HepG2 (cell line): Measurements from ENCODE around the gene ARHGAP21. TPM values are rescaled to one million over a fixed set of nuclear protein-coding genes. Genes with fewer than 3 reads are reported as not detected.

Experiments
- AKNA ChIP-seq: sonication (generic); formaldehyde crosslinking; IDR thresholded peaks from 2 replicates; pipeline ENCODE4 v1.4.0; 2020; ENCODE audit warnings: missing genetic modification reagents, borderline replicate concordance
- FLYWCH1 ChIP-seq: sonication (generic); formaldehyde crosslinking; IDR thresholded peaks from 2 replicates; pipeline ENCODE4 v1.8.1; 2023; ENCODE audit warnings: mild to moderate bottlenecking, missing genetic modification reagents
- NFAT5 ChIP-seq: sonication (generic); formaldehyde crosslinking; IDR thresholded peaks from 2 replicates; pipeline ENCODE4 v1.4.0; 2020; ENCODE audit warnings: missing genetic modification reagents
- SMC3 ChIP-seq: IDR thresholded peaks from 2 replicates; pipeline ENCODE4 v1.6.1; 2011; ENCODE audit warnings: low read length, improper control_type of control experiment
- SP1 ChIP-seq, 2 experiments: fragments of 450-650 bp in 1 of 2; sonication (generic) in 1 of 2; formaldehyde crosslinking in 1 of 2; IDR thresholded peaks; 2 replicates each; pipeline versions ENCODE4 v1.4.0 to v1.6.1; 2016 to 2020; ENCODE audit warnings: missing genetic modification reagents in 1 of 2
- U2AF1 ChIP-seq: fragments of 200-400 bp; formaldehyde crosslinking; optimal IDR thresholded peaks from 2 replicates; pipeline ENCODE3; 2017; ENCODE audit warnings: mild to moderate bottlenecking, low read depth, low read length
- ZBED4 ChIP-seq: sonication (generic); formaldehyde crosslinking; IDR thresholded peaks from 2 replicates; pipeline ENCODE4 v1.4.0; 2020; ENCODE audit warnings: missing genetic modification reagents, borderline replicate concordance
- ZBTB14 ChIP-seq: sonication (generic); formaldehyde crosslinking; IDR thresholded peaks from 2 replicates; pipeline ENCODE4 v1.4.0; 2020; ENCODE audit warnings: missing genetic modification reagents
- ZNF20 ChIP-seq: sonication (generic); formaldehyde crosslinking; IDR thresholded peaks from 2 replicates; pipeline ENCODE4 v1.4.0; 2020; ENCODE audit warnings: mild to moderate bottlenecking, moderate library complexity, missing genetic modification reagents
- ZNF30 ChIP-seq: sonication (generic); formaldehyde crosslinking; IDR thresholded peaks from 2 replicates; pipeline ENCODE4 v1.5.0; 2020; ENCODE audit warnings: mild to moderate bottlenecking, missing genetic modification reagents
- ZNF7 ChIP-seq: IDR thresholded peaks from 2 replicates; pipeline ENCODE4 v1.6.1; 2016; ENCODE audit warnings: missing biosample characterization, missing genetic modification reagents
- polyA plus RNA-seq, 8 experiments: library from polyadenylated mRNA; depleted of rRNA in 3 of 8; stranded (reverse) in 7 of 8; unstranded in 1 of 8; fragments of >200 nt; fragmentation: Illumina TruSeq in 4 of 8; extraction: Trizol in 4 of 8; gene quantifications; 2 replicates each; pipeline versions ENCODE4 v1.2.1 to v1.2.3, GENCODE V29; 2011 to 2016; ENCODE audit warnings: low read depth in 4 of 8, missing spikeins in 1 of 8, mixed read lengths in 1 of 8; ENCODE audit not compliant: insufficient read depth in 1 of 8
- total RNA-seq, 5 experiments: library from RNA; depleted of rRNA; stranded (reverse); fragments of >200 nt; fragmentation: Illumina TruSeq; extraction: Trizol; gene quantifications; 2 replicates each; pipeline ENCODE4 v1.2.3, GENCODE V29; 2016; ENCODE audit warnings: low read depth in 1 of 5

The ARHGAP21 gene
- total and polyA plus RNA-seq, 2 of the 13 experiments (the other 11 are each of a cell fraction or from before 2014, with no cell fraction given), result 23.9 to 26.6 TPM

- TF ChIP-seq ZBED4 (CRISPR knock-in tag) (no peak), ZNF30 (CRISPR knock-in tag) (no peak), ZBTB14 (CRISPR knock-in tag) (no peak), AKNA (CRISPR knock-in tag) (no peak), NFAT5 (CRISPR knock-in tag) (no peak), ZNF7 (CRISPR knock-in tag) (no peak), SP1 (IDR thresholded peaks at IDR 0.05) (no peak), SP1 (CRISPR knock-in tag; IDR thresholded peaks at IDR 0.05) (no peak), U2AF1 (no peak), FLYWCH1 (CRISPR knock-in tag) (no peak), SMC3 (no peak), ZNF20 (CRISPR knock-in tag) (no peak)
- TF ChIP-seq, all 625 proteins: peak for 22
These were observed 5.4 kb downstream of the ARHGAP21 start (continued) for GRCh38 chr10:24718031-24718855.
